Skin of body (tissue), 2 donors: ENCODE measurements around the gene MRPL52. TPM values are rescaled to one million over a fixed set of nuclear protein-coding genes. Genes with fewer than 3 reads are reported as not detected.
A peak's percentile ranks its signal among the peaks of the same experiment; 100 is the strongest.
"Not testable (repeated sequence)": the region's sequence is repeated elsewhere in the genome, so short reads cannot be mapped to it uniquely, and the experiment has no call there.

Source experiments
- DNase-seq: peaks from one replicate; lab custom pipeline; 2025; lab: John Stamatoyannopoulos, UW
- total RNA-seq: library from RNA; depleted of rRNA; stranded (reverse); fragments of >200 nt; gene quantifications from one replicate; pipeline ENCODE4 v1.2.3, GENCODE V29; 2014

MRPL52 gene
- total RNA-seq, 1 donor from 2014 or later, result 26.3 TPM

- peak; percentile 37 for DNase-seq
Observed at GRCh38 chr14:22837750-22838538, 8.3 kb downstream of the MRPL52 start.

GRCh38 chr14:22838631-22839041, 8.9 kb downstream of the MRPL52 start:
- DNase-seq, result no peak

GRCh38 chr14:22839159-22839779, 9.6 kb downstream of the MRPL52 start:
- DNase-seq, result no peak

GRCh38 chr14:22841311-22841710, 11.6 kb downstream of the MRPL52 start:
- DNase-seq, result no peak

GRCh38 chr14:22841769-22842168, 12.1 kb downstream of the MRPL52 start:
- DNase-seq, result no peak

GRCh38 chr14:22842211-22843122, 12.8 kb downstream of the MRPL52 start:
- no peak for DNase-seq

- no peak for DNase-seq
Observed at GRCh38 chr14:22843123-22843925, 13.6 kb downstream of the MRPL52 start.

- DNase-seq, result no peak
Observed at GRCh38 chr14:22844221-22845102, 14.8 kb downstream of the MRPL52 start.

GRCh38 chr14:22845103-22845394, 15.4 kb downstream of the MRPL52 start:
- no peak for DNase-seq

- DNase-seq, result no peak
Observed at GRCh38 chr14:22845821-22846625, 16.3 kb downstream of the MRPL52 start.

- DNase-seq, result no peak
Observed at GRCh38 chr14:22846811-22847307, 17.2 kb downstream of the MRPL52 start.

GRCh38 chr14:22847661-22848341, 18.1 kb downstream of the MRPL52 start:
- DNase-seq, result peak; percentile 78

- DNase-seq, result peak; percentile 97
Observed at GRCh38 chr14:22848351-22849164, 18.9 kb downstream of the MRPL52 start.

- DNase-seq, result no peak
Observed at GRCh38 chr14:22849212-22849819, 19.6 kb downstream of the MRPL52 start.

GRCh38 chr14:22850944-22851764, 21.5 kb downstream of the MRPL52 start:
- DNase-seq, result peak; percentile 47

GRCh38 chr14:22852178-22852577, 22.5 kb downstream of the MRPL52 start:
- DNase-seq, result not testable (repeated sequence)

GRCh38 chr14:22852599-22852939, 22.9 kb downstream of the MRPL52 start:
- no peak for DNase-seq
